Heart left ventricle (tissue), 13 donors: Measurements from ENCODE around the gene MTMR2.

ENCODE experiments used
- POLR2A ChIP-seq, 2 donors: fragments of 450-650 bp; IDR thresholded peaks; one replicate each; pipeline ENCODE4 v1.6.1; 2017; ENCODE audit warnings: antibody characterized with exemption in 2 of 2, mild to moderate bottlenecking in 2 of 2, moderate library complexity in 2 of 2
- TF ChIP-seq, protein P1 (sequence below), 12 donors: fragments of 200-600 bp; sonication (generic) in 4 of 12; IDR thresholded peaks; one replicate each; pipeline versions ENCODE4 v1.5.0 to v1.8.0; 2018 to 2022; ENCODE audit warnings: antibody characterized with exemption in 12 of 12, mild to moderate bottlenecking in 5 of 12
- donor health status: ischemic (EF 13 %, LVEDD 7.1; RV severe dilation, severe dysfunction).
- donor health status: DM: no; HTN: yes; CAD: no.
- donor health status: DM: no; HTN: no; CAD: no.
- donor health status: ischemic (EF 25% LVEDD 6.9; RV normal size, moderate dysfunction).
- donor health status: ischemic (EF 25% LVEDD 5.7; RV mildly dilated, moderate dysfunction).
- donor health status: ischemic (EF 35%, LVEDD 5.7; RV mildly dilated, moderate dysfunction).
- donor health status: nonischemic (EF 11% LVEDD 7.7; RV severe dilation, severe dysfunction).
- donor health status: DM: yes; HTN: yes; CAD: no.
- donor health status: PGD.
- donor health status: ischemic (EF 29% LVEDD 5.4; RV normal size, mild dysfunction).
- donor health status: nonischemic (EF 23%, LVEDD 6.1; RV moderate dilation, normal function).

DNA sequence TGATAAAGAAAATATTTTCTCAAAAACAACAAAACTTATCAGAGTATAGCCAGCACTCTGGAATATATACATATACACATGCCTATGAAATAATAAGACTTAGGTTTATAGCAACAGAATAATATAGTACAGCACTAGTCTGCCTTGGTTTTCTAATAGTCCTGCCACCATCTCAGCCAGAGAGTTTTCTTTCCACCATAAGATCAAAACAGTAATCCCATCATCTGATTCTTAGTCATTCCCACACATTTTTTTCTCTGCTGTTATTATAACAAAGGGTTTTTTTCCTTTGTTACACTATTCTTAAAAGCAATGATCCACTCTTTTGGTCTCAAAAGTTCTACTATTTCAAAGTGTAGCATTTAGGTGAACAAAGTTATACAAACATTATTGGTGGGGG lies 15.1 kb downstream of the MTMR2 start:
- TF ChIP-seq, protein P1, sequence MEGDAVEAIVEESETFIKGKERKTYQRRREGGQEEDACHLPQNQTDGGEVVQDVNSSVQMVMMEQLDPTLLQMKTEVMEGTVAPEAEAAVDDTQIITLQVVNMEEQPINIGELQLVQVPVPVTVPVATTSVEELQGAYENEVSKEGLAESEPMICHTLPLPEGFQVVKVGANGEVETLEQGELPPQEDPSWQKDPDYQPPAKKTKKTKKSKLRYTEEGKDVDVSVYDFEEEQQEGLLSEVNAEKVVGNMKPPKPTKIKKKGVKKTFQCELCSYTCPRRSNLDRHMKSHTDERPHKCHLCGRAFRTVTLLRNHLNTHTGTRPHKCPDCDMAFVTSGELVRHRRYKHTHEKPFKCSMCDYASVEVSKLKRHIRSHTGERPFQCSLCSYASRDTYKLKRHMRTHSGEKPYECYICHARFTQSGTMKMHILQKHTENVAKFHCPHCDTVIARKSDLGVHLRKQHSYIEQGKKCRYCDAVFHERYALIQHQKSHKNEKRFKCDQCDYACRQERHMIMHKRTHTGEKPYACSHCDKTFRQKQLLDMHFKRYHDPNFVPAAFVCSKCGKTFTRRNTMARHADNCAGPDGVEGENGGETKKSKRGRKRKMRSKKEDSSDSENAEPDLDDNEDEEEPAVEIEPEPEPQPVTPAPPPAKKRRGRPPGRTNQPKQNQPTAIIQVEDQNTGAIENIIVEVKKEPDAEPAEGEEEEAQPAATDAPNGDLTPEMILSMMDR (IDR thresholded peaks at IDR 0.05) = no peak
- TF ChIP-seq POLR2A (IDR thresholded peaks at IDR 0.05) = no peak
